ENCODE results near the gene KISS1R. TPM values are rescaled to one million over a fixed set of nuclear protein-coding genes. Genes with fewer than 3 reads are reported as not detected.

KISS1R gene
- total and polyA plus RNA-seq, 12 donors = 0.25 to 0.44 TPM; not detected in 10

GRCh38 chr19:920051-920864, 3.1 kb downstream of the KISS1R start:
- peak in 1 of 7 donors; percentile 33 for DNase-seq
- no peak for TF ChIP-seq POLR2A (IDR thresholded peaks at IDR 0.05)
- TF ChIP-seq CTCF (IDR thresholded peaks at IDR 0.05) = no peak
- H3K27ac ChIP-seq = no peak overlapping the region
- no peaks in the 10 kb centered on the region for H3K9me3 ChIP-seq (replicated peaks in 1 of 3)
- 4 to 13% (median 6%) methylated on average over 8 to 83 of the region's 84 CpGs for WGBS, 4 donors
- H3K27me3 ChIP-seq = peaks cover 42% of the 10 kb centered on the region
- no peaks in the 10 kb centered on the region for H3K36me3 ChIP-seq (replicated peaks in 1 of 2)
- peak overlapping the region in 1 of 4 donors; percentile 38 for H3K4me3 ChIP-seq
- peaks cover 13 to 31% of the 10 kb centered on the region in 2 donors for H3K4me1 ChIP-seq (replicated peaks in 1 of 2)
- intact Hi-C loops (cut with DNase I) = loop anchor here (2.0 to 5.0 kb wide), 3 partner anchors 53 to 147 kb away; partner anchors contain the start of gene WDR18 (in 1 of the 2)

GRCh38 chr19:924553-925086, 7.5 kb downstream of the KISS1R start:
- TF ChIP-seq CTCF (IDR thresholded peaks at IDR 0.05) (no peak), POLR2A (IDR thresholded peaks at IDR 0.05) (no peak)
- H3K4me3 ChIP-seq = peak overlapping the region in 2 of 4 donors; percentile 71 to 73
- no peak for DNase-seq
- intact Hi-C loops (cut with DNase I) = loop anchor here in 1 of 2 donors (5.0 kb wide), 1 partner anchor 58 kb away; the partner anchor contains the start of gene WDR18
- no peaks in the 10 kb centered on the region for H3K36me3 ChIP-seq (replicated peaks in 1 of 2)
- H3K4me1 ChIP-seq (replicated peaks in 1 of 2) = peaks cover 13% of the 10 kb centered on the region in 2 donors
- peaks cover 17% of the 10 kb centered on the region for H3K27me3 ChIP-seq
- 12 to 22% (median 16%) methylated on average over 14 to 31 of the region's 31 CpGs for WGBS, 4 donors
- no peaks in the 10 kb centered on the region for H3K9me3 ChIP-seq (replicated peaks in 1 of 3)
- peak overlapping the region in 1 of 5 donors; percentile 80 for H3K27ac ChIP-seq

GRCh38 chr19:925087-925525, 8.0 kb downstream of the KISS1R start:
- peak in 3 of 7 donors; percentile 46 to 54 (median 53) for DNase-seq
- H3K27me3 ChIP-seq = peaks cover 13% of the 10 kb centered on the region
- H3K9me3 ChIP-seq (replicated peaks in 1 of 3) = no peaks in the 10 kb centered on the region
- peak overlapping the region in 3 of 4 donors; percentile 16 to 73 (median 71) for H3K4me3 ChIP-seq
- intact Hi-C loops (cut with DNase I) = no loop called here
- H3K4me1 ChIP-seq (replicated peaks in 1 of 2) = peaks cover 12 to 13% of the 10 kb centered on the region in 2 donors
- WGBS, 4 donors = 0% methylated on average over 18 to 39 of the region's 39 CpGs; no CpG with 5 or more reads in 1 of the 4 donors
- H3K36me3 ChIP-seq (replicated peaks in 1 of 2) = no peaks in the 10 kb centered on the region
- H3K27ac ChIP-seq = peak overlapping the region in 4 of 5 donors; percentile 29 to 81 (median 76)
- TF ChIP-seq POLR2A (IDR thresholded peaks at IDR 0.05) (no peak), CTCF (IDR thresholded peaks at IDR 0.05) (no peak)

Data from adrenal gland (tissue), 12 donors.